ENCODE data around the gene SEMA4G. TPM values are rescaled to one million over a fixed set of nuclear protein-coding genes. Genes with fewer than 3 reads are reported as not detected.
A peak's percentile ranks its signal among the peaks of the same experiment; 100 is the strongest.
"Not testable (repeated sequence)": the region's sequence is repeated elsewhere in the genome, so short reads cannot be mapped to it uniquely, and the experiment has no call there.

SEMA4G gene
- total RNA-seq, 3 donors from 2014 or later = 0.35 to 0.69 (median 0.48) TPM

GRCh38 chr10:100965820-100966219 is 3.5 kb upstream of the SEMA4G start:
- H3K27me3 Mint-ChIP-seq (ENCODE audit: low read depth) = no peaks in the 10 kb centered on the region
- DNase-seq (no peak), ATAC-seq (no peak)
- H3K36me3 Mint-ChIP-seq (ENCODE audit: insufficient read depth) = peaks cover 13% of the 10 kb centered on the region
- H3K4me1 Mint-ChIP-seq (ENCODE audit: low read depth) = peaks cover 11% of the 10 kb centered on the region
- no peaks in the 10 kb centered on the region for H3K9me3 Mint-ChIP-seq
- no peak overlapping the region for H3K4me3 Mint-ChIP-seq

GRCh38 chr10:100966887-100967286 is 2.4 kb upstream of the SEMA4G start:
- peaks cover 11% of the 10 kb centered on the region for H3K4me1 Mint-ChIP-seq (ENCODE audit: low read depth)
- H3K36me3 Mint-ChIP-seq (ENCODE audit: insufficient read depth) = peaks cover 8% of the 10 kb centered on the region
- no peak overlapping the region for H3K4me3 Mint-ChIP-seq
- DNase-seq (no peak), ATAC-seq (no peak)
- H3K27me3 Mint-ChIP-seq (ENCODE audit: low read depth) = no peaks in the 10 kb centered on the region
- no peaks in the 10 kb centered on the region for H3K9me3 Mint-ChIP-seq

GRCh38 chr10:100967332-100967731 is 2.0 kb upstream of the SEMA4G start:
- Mint-ChIP-seq H3K9me3 (no peaks in the 10 kb centered on the region), H3K27me3 (ENCODE audit: low read depth) (no peaks in the 10 kb centered on the region)
- ATAC-seq = no peak

GRCh38 chr10:100968062-100968736 is 1.1 kb upstream of the SEMA4G start:
- Mint-ChIP-seq H3K36me3 (ENCODE audit: insufficient read depth) (peaks cover 3% of the 10 kb centered on the region), H3K4me1 (ENCODE audit: low read depth) (peaks cover 11% of the 10 kb centered on the region), H3K9me3 (no peaks in the 10 kb centered on the region), H3K27me3 (ENCODE audit: low read depth) (no peaks in the 10 kb centered on the region), H3K4me3 (peak overlapping the region; percentile 67)
- no peak for ATAC-seq
- no peak for DNase-seq

More at GRCh38 chr10:100967332-100967731, 2.0 kb upstream of the SEMA4G start:
- peaks cover 11% of the 10 kb centered on the region for H3K4me1 Mint-ChIP-seq (ENCODE audit: low read depth)
- peaks cover 8% of the 10 kb centered on the region for H3K36me3 Mint-ChIP-seq (ENCODE audit: insufficient read depth)
- H3K4me3 Mint-ChIP-seq = no peak overlapping the region
- DNase-seq = no peak

- Mint-ChIP-seq H3K4me1 (ENCODE audit: low read depth) (peaks cover 11% of the 10 kb centered on the region), H3K27me3 (ENCODE audit: low read depth) (no peaks in the 10 kb centered on the region), H3K36me3 (ENCODE audit: insufficient read depth) (peaks cover 2% of the 10 kb centered on the region), H3K4me3 (peak overlapping the region; percentile 67), H3K9me3 (no peaks in the 10 kb centered on the region)
- DNase-seq (no peak), ATAC-seq (peak in 1 of 2 donors; percentile 20)
Observed at GRCh38 chr10:100968863-100969186, 479 bp upstream of the SEMA4G start.

GRCh38 chr10:100970076-100970913 is 991 bp downstream of the SEMA4G start:
- DNase-seq (peak; percentile 30), ATAC-seq (peak in 1 of 2 donors; percentile 30)
- Mint-ChIP-seq H3K9me3 (no peaks in the 10 kb centered on the region), H3K4me1 (ENCODE audit: low read depth) (peaks cover 11% of the 10 kb centered on the region), H3K36me3 (ENCODE audit: insufficient read depth) (peaks cover 2% of the 10 kb centered on the region), H3K4me3 (peak overlapping the region; percentile 48), H3K27me3 (ENCODE audit: low read depth) (no peaks in the 10 kb centered on the region)

GRCh38 chr10:100970914-100971811 is 1.9 kb downstream of the SEMA4G start:
- no peak overlapping the region for H3K4me3 Mint-ChIP-seq
- H3K4me1 Mint-ChIP-seq (ENCODE audit: low read depth) = peaks cover 11% of the 10 kb centered on the region
- H3K36me3 Mint-ChIP-seq (ENCODE audit: insufficient read depth) = peaks cover 2% of the 10 kb centered on the region
- H3K27me3 Mint-ChIP-seq (ENCODE audit: low read depth) = no peaks in the 10 kb centered on the region
- H3K9me3 Mint-ChIP-seq = no peaks in the 10 kb centered on the region
- no peak for DNase-seq
- no peak for ATAC-seq

GRCh38 chr10:100972115-100972903 is 3.0 kb downstream of the SEMA4G start:
- H3K4me1 Mint-ChIP-seq (ENCODE audit: low read depth) = peaks cover 11% of the 10 kb centered on the region
- H3K36me3 Mint-ChIP-seq (ENCODE audit: insufficient read depth) = peaks cover 2% of the 10 kb centered on the region
- no peaks in the 10 kb centered on the region for H3K27me3 Mint-ChIP-seq (ENCODE audit: low read depth)
- DNase-seq (no peak), ATAC-seq (no peak)
- no peak overlapping the region for H3K4me3 Mint-ChIP-seq
- no peaks in the 10 kb centered on the region for H3K9me3 Mint-ChIP-seq

GRCh38 chr10:100972904-100973535 is 3.7 kb downstream of the SEMA4G start:
- ATAC-seq = no peak
- H3K4me1 Mint-ChIP-seq (ENCODE audit: low read depth) = peaks cover 11% of the 10 kb centered on the region
- H3K36me3 Mint-ChIP-seq (ENCODE audit: insufficient read depth) = no peaks in the 10 kb centered on the region
- H3K27me3 Mint-ChIP-seq (ENCODE audit: low read depth) = no peaks in the 10 kb centered on the region
- H3K4me3 Mint-ChIP-seq = no peak overlapping the region
- H3K9me3 Mint-ChIP-seq = no peaks in the 10 kb centered on the region
- no peak for DNase-seq

GRCh38 chr10:100975397-100975796 is 6.1 kb downstream of the SEMA4G start:
- DNase-seq; H3K27me3 Mint-ChIP-seq (ENCODE audit: low read depth); H3K4me3 Mint-ChIP-seq; H3K9me3 Mint-ChIP-seq; ATAC-seq; H3K36me3 Mint-ChIP-seq (ENCODE audit: insufficient read depth); H3K4me1 Mint-ChIP-seq (ENCODE audit: low read depth): not testable (repeated sequence)

GRCh38 chr10:100976906-100977305 is 7.6 kb downstream of the SEMA4G start:
- Mint-ChIP-seq H3K36me3 (ENCODE audit: insufficient read depth) (peaks cover 8% of the 10 kb centered on the region), H3K9me3 (no peaks in the 10 kb centered on the region), H3K4me1 (ENCODE audit: low read depth) (no peaks in the 10 kb centered on the region), H3K4me3 (no peak overlapping the region), H3K27me3 (ENCODE audit: low read depth) (no peaks in the 10 kb centered on the region)
- ATAC-seq (no peak), DNase-seq (no peak)

GRCh38 chr10:100977436-100977835 is 8.1 kb downstream of the SEMA4G start:
- H3K27me3 Mint-ChIP-seq (ENCODE audit: low read depth) = no peaks in the 10 kb centered on the region
- DNase-seq (no peak), ATAC-seq (no peak)
- H3K4me1 Mint-ChIP-seq (ENCODE audit: low read depth) = no peaks in the 10 kb centered on the region
- no peak overlapping the region for H3K4me3 Mint-ChIP-seq
- H3K36me3 Mint-ChIP-seq (ENCODE audit: insufficient read depth) = peaks cover 10% of the 10 kb centered on the region
- no peaks in the 10 kb centered on the region for H3K9me3 Mint-ChIP-seq

GRCh38 chr10:100978121-100978900 is 9.0 kb downstream of the SEMA4G start:
- no peak overlapping the region for H3K4me3 Mint-ChIP-seq
- no peaks in the 10 kb centered on the region for H3K27me3 Mint-ChIP-seq (ENCODE audit: low read depth)
- ATAC-seq (no peak), DNase-seq (no peak)
- no peaks in the 10 kb centered on the region for H3K9me3 Mint-ChIP-seq
- H3K36me3 Mint-ChIP-seq (ENCODE audit: insufficient read depth) = peaks cover 12% of the 10 kb centered on the region
- no peaks in the 10 kb centered on the region for H3K4me1 Mint-ChIP-seq (ENCODE audit: low read depth)

Measured in activated T-cell treated with anti-CD3 and anti-CD28 coated beads, Interleukin-2, amount 50 U/mL, for 4 hours (primary cell).